Astrocyte (in vitro differentiated cells and primary cell): Measurements from ENCODE around the gene LCN10. TPM values are rescaled to one million over a fixed set of nuclear protein-coding genes. Genes with fewer than 3 reads are reported as not detected.

Experiments
- DNase-seq: peaks from one replicate; pipeline ENCODE4 v3.0.0-alpha.2; 2010; ENCODE audit warnings: low read depth
- FAIRE-seq: peaks from 2 replicates; lab custom pipeline; 2011; peaks lifted over from hg19 to GRCh38; lab: Jason Lieb, UNC
- H2AFZ ChIP-seq: 2 replicates; pipeline ENCODE4 v1.6.0; 2012; ENCODE audit warnings: low read depth, low read length, inconsistent platforms
- H3K27ac ChIP-seq: 2 replicates; pipeline ENCODE4 v1.5.1; 2011; ENCODE audit warnings: low read depth, low read length, inconsistent platforms
- H3K27me3 ChIP-seq: 2 replicates; pipeline ENCODE4 v1.6.0; 2011; ENCODE audit warnings: low read length, inconsistent platforms; ENCODE audit not compliant: insufficient read depth
- H3K36me3 ChIP-seq: 2 replicates; pipeline ENCODE4 v1.5.1; 2011; ENCODE audit warnings: low read length, inconsistent platforms; ENCODE audit not compliant: insufficient read depth
- H3K4me1 ChIP-seq: 2 replicates; pipeline ENCODE4 v1.5.1; 2011; ENCODE audit warnings: low read length, inconsistent platforms; ENCODE audit not compliant: insufficient read depth
- H3K4me2 ChIP-seq: 2 replicates; pipeline ENCODE4 v1.6.0; 2012; ENCODE audit warnings: low read length, inconsistent platforms
- H3K4me3 ChIP-seq: 2 replicates; pipeline ENCODE4 v1.5.1; 2011; ENCODE audit warnings: low read depth, mild to moderate bottlenecking, low read length, inconsistent platforms; ENCODE audit not compliant: insufficient read depth
- H3K79me2 ChIP-seq: 2 replicates; pipeline ENCODE4 v1.6.0; 2012; ENCODE audit warnings: mild to moderate bottlenecking, low read length, inconsistent platforms; ENCODE audit not compliant: insufficient read depth
- H3K9ac ChIP-seq: 2 replicates; pipeline ENCODE4 v1.6.0; 2012; ENCODE audit warnings: mild to moderate bottlenecking, low read length, inconsistent platforms
- H3K9me3 ChIP-seq: 2 replicates; pipeline ENCODE4 v1.5.1; 2012; ENCODE audit warnings: low read depth, mild to moderate bottlenecking, low read length, inconsistent platforms; ENCODE audit not compliant: insufficient read depth
- H4K20me1 ChIP-seq: 2 replicates; pipeline ENCODE4 v1.6.0; 2012; ENCODE audit warnings: low read length, inconsistent platforms; ENCODE audit not compliant: insufficient read depth
- H3K27ac Mint-ChIP-seq: one replicate; pipeline ENCODE4 v1.8.0; 2021; ENCODE audit warnings: mild to moderate bottlenecking, mixed read lengths; ENCODE audit not compliant: unreplicated experiment
- H3K27me3 Mint-ChIP-seq: one replicate; pipeline ENCODE4 v1.8.0; 2021; ENCODE audit warnings: low read depth, mixed read lengths; ENCODE audit not compliant: unreplicated experiment
- H3K36me3 Mint-ChIP-seq: one replicate; pipeline ENCODE4 v1.8.0; 2021; ENCODE audit warnings: low read depth, mixed read lengths; ENCODE audit not compliant: unreplicated experiment
- H3K4me1 Mint-ChIP-seq: one replicate; pipeline ENCODE4 v1.8.0; 2021; ENCODE audit warnings: low read depth, mixed read lengths; ENCODE audit not compliant: unreplicated experiment
- H3K4me3 Mint-ChIP-seq: one replicate; pipeline ENCODE4 v1.8.0; 2021; ENCODE audit warnings: mild to moderate bottlenecking, moderate library complexity, mixed read lengths; ENCODE audit not compliant: unreplicated experiment
- H3K9me3 Mint-ChIP-seq: one replicate; pipeline ENCODE4 v1.8.0; 2021; ENCODE audit warnings: mild to moderate bottlenecking, mixed read lengths; ENCODE audit not compliant: unreplicated experiment
- CTCF ChIP-seq: IDR thresholded peaks from 2 replicates; pipeline ENCODE4 v1.5.1; 2011; ENCODE audit warnings: low read depth, mild to moderate bottlenecking, inconsistent platforms, low read length, moderate library complexity; ENCODE audit not compliant: insufficient read depth
- EZH2 ChIP-seq: IDR thresholded peaks from 2 replicates; pipeline ENCODE4 v1.6.1; 2012; ENCODE audit warnings: mild to moderate bottlenecking, low read length, inconsistent platforms; ENCODE audit not compliant: insufficient read depth
- total RNA-seq: library from RNA; stranded (reverse); gene quantifications from 2 replicates; pipeline ENCODE4 v1.2.1, GENCODE V29; 2021

Gene LCN10
- total RNA-seq, 1 donor from 2014 or later: not detected

DNA sequence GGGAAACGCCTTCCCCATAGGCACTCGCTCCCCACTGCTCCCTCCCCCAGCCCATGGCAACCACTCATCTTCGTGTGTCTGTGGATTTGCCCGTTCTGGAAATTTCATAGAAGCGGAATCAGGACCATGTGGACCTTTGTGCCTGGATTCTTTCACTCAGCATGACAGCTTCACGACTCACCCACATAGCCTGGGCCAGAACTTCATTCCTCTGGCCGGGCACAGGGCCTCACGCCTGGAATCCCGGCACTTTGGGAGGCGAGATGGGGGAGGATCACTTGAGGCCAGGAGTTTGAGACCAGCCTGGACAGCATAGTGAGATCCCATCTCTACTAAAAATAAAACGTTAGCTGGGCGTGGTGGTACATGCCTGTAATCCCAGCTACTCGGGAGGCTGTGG, 42.4 kb downstream of the LCN10 start:
- no peaks in the 10 kb centered on the region for H4K20me1 ChIP-seq
- H3K27ac ChIP-seq: no peak overlapping the region
- no peaks in the 10 kb centered on the region for H3K36me3 ChIP-seq
- H3K36me3 Mint-ChIP-seq: no peaks in the 10 kb centered on the region
- FAIRE-seq (no peak), DNase-seq (no peak)
- H3K9me3 Mint-ChIP-seq: peaks cover 2% of the 10 kb centered on the region
- peaks cover 11% of the 10 kb centered on the region for H3K27me3 Mint-ChIP-seq
- no peak overlapping the region for H3K4me3 Mint-ChIP-seq
- no peaks in the 10 kb centered on the region for H3K79me2 ChIP-seq
- H3K9ac ChIP-seq: no peak overlapping the region
- H3K4me1 Mint-ChIP-seq: peaks cover 3% of the 10 kb centered on the region
- H3K4me2 ChIP-seq: no peak overlapping the region
- H2AFZ ChIP-seq: no peak overlapping the region
- H3K9me3 ChIP-seq: no peaks in the 10 kb centered on the region
- TF ChIP-seq CTCF: no peak
- no peak for TF ChIP-seq EZH2
- H3K27ac Mint-ChIP-seq: no peak overlapping the region
- H3K4me1 ChIP-seq: no peaks in the 10 kb centered on the region
- H3K27me3 ChIP-seq: peaks cover 5% of the 10 kb centered on the region
- H3K4me3 ChIP-seq: no peak overlapping the region

- Mint-ChIP-seq H3K4me1 (peaks cover 3% of the 10 kb centered on the region), H3K27me3 (peaks cover 9% of the 10 kb centered on the region), H3K36me3 (no peaks in the 10 kb centered on the region), H3K27ac (no peak overlapping the region), H3K9me3 (no peaks in the 10 kb centered on the region), H3K4me3 (no peak overlapping the region)
- Histone ChIP-seq H3K36me3 (no peaks in the 10 kb centered on the region), H3K27me3 (peaks cover 5% of the 10 kb centered on the region), H2AFZ (no peak overlapping the region), H3K4me2 (no peak overlapping the region), H3K27ac (no peak overlapping the region), H3K4me3 (no peak overlapping the region), H4K20me1 (no peaks in the 10 kb centered on the region), H3K9me3 (no peaks in the 10 kb centered on the region), H3K79me2 (no peaks in the 10 kb centered on the region), H3K9ac (no peak overlapping the region), H3K4me1 (no peaks in the 10 kb centered on the region)
- FAIRE-seq: no peak
- DNase-seq: no peak
- TF ChIP-seq CTCF (no peak), EZH2 (no peak)
Measured at GRCh38 chr9:136698635-136699246, 44.0 kb downstream of the LCN10 start.

DNA sequence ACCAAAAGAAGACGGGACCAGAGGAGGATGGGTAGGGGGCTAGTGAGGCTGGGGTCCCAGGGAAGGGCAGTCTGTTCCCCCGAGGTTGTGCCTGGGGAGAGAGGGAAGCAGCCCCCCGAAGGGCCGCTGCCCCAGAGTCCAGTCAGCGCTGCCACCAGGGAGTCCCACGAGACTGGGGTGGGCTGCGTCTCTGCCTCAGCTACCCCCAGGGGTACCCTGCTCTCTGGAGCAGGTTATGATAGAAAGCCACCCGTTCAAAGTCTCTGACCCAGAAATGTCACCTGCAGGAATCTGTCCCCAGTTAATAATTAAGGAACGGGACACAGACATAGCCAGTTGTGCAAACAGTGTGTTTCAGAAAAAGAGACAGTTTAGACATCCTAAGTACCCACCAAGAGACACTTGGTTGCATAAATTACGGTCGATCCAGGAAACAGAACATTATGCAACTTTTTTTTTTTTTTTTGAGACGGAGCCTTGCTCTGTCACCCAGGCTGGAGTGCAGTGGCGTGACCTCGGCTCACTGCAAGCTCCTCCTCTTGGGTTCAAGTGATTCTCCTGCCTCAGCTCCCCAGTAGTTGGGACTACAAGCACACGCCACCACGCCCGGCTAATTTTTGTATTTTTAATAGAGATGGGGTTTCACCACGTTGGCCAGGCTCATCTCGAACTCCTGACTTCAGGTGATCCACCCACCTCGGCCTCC, 44.8 kb downstream of the LCN10 start:
- no peak for FAIRE-seq
- H3K9me3 Mint-ChIP-seq: no peaks in the 10 kb centered on the region
- H3K27me3 Mint-ChIP-seq: peaks cover 14% of the 10 kb centered on the region

More for the DNA sequence above, 44.8 kb downstream of the LCN10 start:
- peaks cover 7% of the 10 kb centered on the region for H3K4me1 Mint-ChIP-seq
- Histone ChIP-seq H3K9me3 (no peaks in the 10 kb centered on the region), H3K4me2 (no peak overlapping the region), H2AFZ (no peak overlapping the region), H3K79me2 (no peaks in the 10 kb centered on the region), H3K9ac (no peak overlapping the region), H3K4me1 (no peaks in the 10 kb centered on the region), H3K4me3 (no peak overlapping the region), H4K20me1 (no peaks in the 10 kb centered on the region), H3K27me3 (peaks cover 5% of the 10 kb centered on the region), H3K27ac (no peak overlapping the region), H3K36me3 (no peaks in the 10 kb centered on the region)
- H3K27ac Mint-ChIP-seq: no peak overlapping the region
- H3K4me3 Mint-ChIP-seq: no peak overlapping the region
- DNase-seq: no peak
- TF ChIP-seq EZH2: no peak
- no peak for TF ChIP-seq CTCF
- no peaks in the 10 kb centered on the region for H3K36me3 Mint-ChIP-seq
